GM19193 (cell line): ENCODE data around the gene GALNT14.

Experiments used
- POLR2A ChIP-seq: IDR thresholded peaks from 4 replicates; pipeline ENCODE4 v1.6.1; 2011; ENCODE audit not compliant: insufficient read depth, insufficient read length; ENCODE audit errors: extremely low read depth

GALNT14 gene

GRCh38 chr2:31108561-31109286, 29.5 kb downstream of the GALNT14 start:
- TF ChIP-seq POLR2A: no peak

GRCh38 chr2:31107591-31108300, 30.5 kb downstream of the GALNT14 start:
- TF ChIP-seq POLR2A: no peak

- no peak for TF ChIP-seq POLR2A
These were observed 36.5 kb downstream of the GALNT14 start for GRCh38 chr2:31101701-31102100.

- TF ChIP-seq POLR2A: no peak
These were observed 40.2 kb downstream of the GALNT14 start for GRCh38 chr2:31097962-31098613.

- TF ChIP-seq POLR2A: no peak
These were observed 48.1 kb downstream of the GALNT14 start for GRCh38 chr2:31090188-31090587.

GRCh38 chr2:31089645-31090044, 48.6 kb downstream of the GALNT14 start:
- no peak for TF ChIP-seq POLR2A

GRCh38 chr2:31088504-31089195, 49.6 kb downstream of the GALNT14 start:
- no peak for TF ChIP-seq POLR2A

- no peak for TF ChIP-seq POLR2A
These were observed 50.7 kb downstream of the GALNT14 start for GRCh38 chr2:31087491-31087890.

- TF ChIP-seq POLR2A: no peak
These were observed 51.6 kb downstream of the GALNT14 start for GRCh38 chr2:31086590-31086989.

- TF ChIP-seq POLR2A: no peak
These were observed 54.8 kb downstream of the GALNT14 start for GRCh38 chr2:31083234-31083993.

- TF ChIP-seq POLR2A: no peak
These were observed 56.2 kb downstream of the GALNT14 start for GRCh38 chr2:31082002-31082401.

GRCh38 chr2:31081492-31081891, 56.7 kb downstream of the GALNT14 start:
- TF ChIP-seq POLR2A: no peak

- no peak for TF ChIP-seq POLR2A
These were observed 57.9 kb downstream of the GALNT14 start for GRCh38 chr2:31080361-31080760.

GRCh38 chr2:31079665-31080064, 58.6 kb downstream of the GALNT14 start:
- no peak for TF ChIP-seq POLR2A

GRCh38 chr2:31078579-31079105, 59.6 kb downstream of the GALNT14 start:
- no peak for TF ChIP-seq POLR2A

- no peak for TF ChIP-seq POLR2A
These were observed 60.2 kb downstream of the GALNT14 start for GRCh38 chr2:31078011-31078410.
